GM10847 (cell line): Measurements from ENCODE around the gene PPP6R1.
A peak's percentile ranks its signal among the peaks of the same experiment; 100 is the strongest.

ENCODE experiments used
- POLR2A ChIP-seq: IDR thresholded peaks from 2 replicates; pipeline ENCODE4 v1.6.1; 2011; ENCODE audit not compliant: insufficient read length; ENCODE audit errors: extremely low read depth

Gene PPP6R1

GRCh38 chr19:55258828-55259539, at the start of gene PPP6R1:
Gene PPP6R1 (minus strand): TSS chr19:55259017. CDS start chr19:55247103, 11,914 bp downstream.
- peak; percentile 94 for TF ChIP-seq POLR2A

- no peak for TF ChIP-seq POLR2A
These were observed 49.5 kb upstream of the PPP6R1 start for GRCh38 chr19:55308281-55308680.

GRCh38 chr19:55306712-55307111, 47.9 kb upstream of the PPP6R1 start:
- TF ChIP-seq POLR2A: no peak

GRCh38 chr19:55305983-55306562, 47.3 kb upstream of the PPP6R1 start:
- no peak for TF ChIP-seq POLR2A

- TF ChIP-seq POLR2A: no peak
These were observed 46.7 kb upstream of the PPP6R1 start for GRCh38 chr19:55305491-55305890.

GRCh38 chr19:55304980-55305379, 46.2 kb upstream of the PPP6R1 start:
- no peak for TF ChIP-seq POLR2A

GRCh38 chr19:55304279-55304978, 45.6 kb upstream of the PPP6R1 start:
- TF ChIP-seq POLR2A: no peak

- TF ChIP-seq POLR2A: no peak
These were observed 44.7 kb upstream of the PPP6R1 start for GRCh38 chr19:55303477-55303876.

GRCh38 chr19:55302318-55302703, 43.5 kb upstream of the PPP6R1 start:
- no peak for TF ChIP-seq POLR2A

- TF ChIP-seq POLR2A: no peak
These were observed 42.9 kb upstream of the PPP6R1 start for GRCh38 chr19:55301459-55302317.

GRCh38 chr19:55300886-55301458, 42.2 kb upstream of the PPP6R1 start:
- TF ChIP-seq POLR2A: no peak

- no peak for TF ChIP-seq POLR2A
These were observed 41.2 kb upstream of the PPP6R1 start for GRCh38 chr19:55299991-55300390.

GRCh38 chr19:55297267-55297666, 38.5 kb upstream of the PPP6R1 start:
- TF ChIP-seq POLR2A: no peak

- TF ChIP-seq POLR2A: no peak
These were observed 30.4 kb upstream of the PPP6R1 start for GRCh38 chr19:55289117-55289796.
